ENCODE data around the gene AUTS2. TPM values are rescaled to one million over a fixed set of nuclear protein-coding genes. Genes with fewer than 3 reads are reported as not detected.

The AUTS2 gene
- total RNA-seq, 1 experiment from 2014 or later = 42.1 TPM

- POLR2A ChIA-PET (ENCODE audit: low non-redundant PET) = no interaction called here
These were observed 89.6 kb downstream of the AUTS2 start for GRCh38 chr7:69687739-69688433.

GRCh38 chr7:69690329-69690728 is 92.1 kb downstream of the AUTS2 start:
- intact Hi-C loops (cut with micrococcal nuclease; ENCODE audit: unreplicated experiment) = no loop called here
- CTCF ChIA-PET = no interaction called here
- Histone ChIP-seq H3K4me1 (ENCODE audit: insufficient read depth, low read length, poor library complexity, severe bottlenecking) (peaks cover 20% of the 10 kb centered on the region), H3K36me3 (ENCODE audit: insufficient read depth, low read length, poor library complexity, severe bottlenecking) (no peaks in the 10 kb centered on the region), H3K27ac (ENCODE audit: low read depth, low read length, poor library complexity, severe bottlenecking) (no peak overlapping the region), H3K27me3 (replicated peaks; ENCODE audit: insufficient read depth, low read depth, low read length, poor library complexity) (no peaks in the 10 kb centered on the region), H3K4me3 (ENCODE audit: low read depth, low read length, poor library complexity, severe bottlenecking) (no peak overlapping the region), H3K9me3 (ENCODE audit: low read depth, low read length, poor library complexity, severe bottlenecking) (no peaks in the 10 kb centered on the region)
- no TSS peak for BruUV-seq (replicated peaks)
- TF ChIP-seq EZH2 (IDR thresholded peaks at IDR 0.05; ENCODE audit: borderline replicate concordance, low read depth, low read length, poor library complexity, severe bottlenecking) = no peak
- no peak for TF ChIP-seq CTCF (conservative IDR thresholded peaks at IDR 0.05; ENCODE audit: low read depth, low read length)
- no peak for DNase-seq (ENCODE audit: low spot score)
- POLR2A ChIA-PET (ENCODE audit: low non-redundant PET) = no interaction called here

More at GRCh38 chr7:69687739-69688433, 89.6 kb downstream of the AUTS2 start:
- BruUV-seq (replicated peaks) = no TSS peak
- Histone ChIP-seq H3K27ac (ENCODE audit: low read depth, low read length, poor library complexity, severe bottlenecking) (peak overlapping the region; percentile 20), H3K36me3 (ENCODE audit: insufficient read depth, low read length, poor library complexity, severe bottlenecking) (no peaks in the 10 kb centered on the region), H3K4me1 (ENCODE audit: insufficient read depth, low read length, poor library complexity, severe bottlenecking) (peaks cover 37% of the 10 kb centered on the region), H3K4me3 (ENCODE audit: low read depth, low read length, poor library complexity, severe bottlenecking) (no peak overlapping the region), H3K9me3 (ENCODE audit: low read depth, low read length, poor library complexity, severe bottlenecking) (no peaks in the 10 kb centered on the region), H3K27me3 (replicated peaks; ENCODE audit: insufficient read depth, low read depth, low read length, poor library complexity) (no peaks in the 10 kb centered on the region)
- no peak for TF ChIP-seq EZH2 (IDR thresholded peaks at IDR 0.05; ENCODE audit: borderline replicate concordance, low read depth, low read length, poor library complexity, severe bottlenecking)
- TF ChIP-seq CTCF (conservative IDR thresholded peaks at IDR 0.05; ENCODE audit: low read depth, low read length) = no peak
- CTCF ChIA-PET = no interaction called here
- intact Hi-C loops (cut with micrococcal nuclease; ENCODE audit: unreplicated experiment) = loop anchor here (5.0 kb wide), 1 partner anchor 134 kb away; no protein-coding TSS in a partner anchor
- DNase-seq (ENCODE audit: low spot score) = no peak

DNA sequence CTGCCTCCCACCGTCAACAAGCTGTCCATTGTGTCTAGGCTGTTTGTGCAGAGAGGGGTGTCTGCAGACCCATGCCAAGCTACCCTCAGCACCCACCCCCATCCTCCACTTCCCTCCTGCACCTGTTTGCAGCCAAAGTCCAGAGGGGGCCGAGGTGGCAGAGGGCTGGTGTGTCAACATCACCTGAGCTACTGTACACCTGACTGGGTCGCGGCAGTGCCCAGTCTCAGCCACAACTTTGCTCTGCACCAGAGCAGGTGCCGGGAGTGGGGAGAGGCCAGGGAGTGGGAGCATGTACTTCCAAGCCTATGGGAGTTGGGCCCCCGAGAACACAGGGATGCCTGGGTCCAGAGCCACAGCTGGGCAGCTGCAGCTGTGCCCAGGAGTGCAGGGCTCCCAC is 93.1 kb downstream of the AUTS2 start:
- BruUV-seq (replicated peaks) = no TSS peak
- Histone ChIP-seq H3K27me3 (replicated peaks; ENCODE audit: insufficient read depth, low read depth, low read length, poor library complexity) (no peaks in the 10 kb centered on the region), H3K27ac (ENCODE audit: low read depth, low read length, poor library complexity, severe bottlenecking) (no peak overlapping the region), H3K4me1 (ENCODE audit: insufficient read depth, low read length, poor library complexity, severe bottlenecking) (peaks cover 17% of the 10 kb centered on the region), H3K9me3 (ENCODE audit: low read depth, low read length, poor library complexity, severe bottlenecking) (no peaks in the 10 kb centered on the region), H3K4me3 (ENCODE audit: low read depth, low read length, poor library complexity, severe bottlenecking) (no peak overlapping the region), H3K36me3 (ENCODE audit: insufficient read depth, low read length, poor library complexity, severe bottlenecking) (no peaks in the 10 kb centered on the region)
- intact Hi-C loops (cut with micrococcal nuclease; ENCODE audit: unreplicated experiment) = no loop called here
- no peak for DNase-seq (ENCODE audit: low spot score)
- no peak for TF ChIP-seq EZH2 (IDR thresholded peaks at IDR 0.05; ENCODE audit: borderline replicate concordance, low read depth, low read length, poor library complexity, severe bottlenecking)
- no peak for TF ChIP-seq CTCF (conservative IDR thresholded peaks at IDR 0.05; ENCODE audit: low read depth, low read length)
- ChIA-PET POLR2A (ENCODE audit: low non-redundant PET) (no interaction called here), CTCF (no interaction called here)

Data from A673 (cell line).